Suprapubic skin (tissue), 4 donors: Measurements from ENCODE around the gene ARID1B. TPM values are rescaled to one million over a fixed set of nuclear protein-coding genes. Genes with fewer than 3 reads are reported as not detected.

Experiments used
- DNase-seq, 2 donors: peaks; one replicate each; pipeline ENCODE4 v3.0.0-alpha.2; 2019; ENCODE audit warnings: low spot score in 2 of 2
- H3K27ac ChIP-seq: fragments of 200-600 bp; sonication (generic); one replicate; pipeline ENCODE4 v1.5.1; 2019
- H3K27me3 ChIP-seq: fragments of 200-600 bp; sonication (generic); one replicate; pipeline ENCODE4 v1.5.1; 2019
- H3K36me3 ChIP-seq: fragments of 200-600 bp; sonication (generic); one replicate; pipeline ENCODE4 v1.5.1; 2019
- H3K4me1 ChIP-seq: fragments of 200-600 bp; sonication (generic); one replicate; pipeline ENCODE4 v1.5.1; 2019
- H3K4me3 ChIP-seq: fragments of 200-600 bp; sonication (generic); one replicate; pipeline ENCODE4 v1.5.1; 2019; ENCODE audit warnings: mild to moderate bottlenecking
- H3K9me3 ChIP-seq: fragments of 200-600 bp; sonication (generic); one replicate; pipeline ENCODE4 v1.5.1; 2019
- EP300 ChIP-seq: sonication (generic); formaldehyde crosslinking; IDR thresholded peaks from one replicate; pipeline ENCODE4 v1.6.1; 2017; ENCODE audit warnings: antibody characterized with exemption
- POLR2A ChIP-seq, 2 donors: fragments of 450-650 bp; IDR thresholded peaks; one replicate each; pipeline ENCODE4 v1.6.1; 2017; ENCODE audit warnings: antibody characterized with exemption in 2 of 2, mild to moderate bottlenecking in 2 of 2, moderate library complexity in 2 of 2
- POLR2AphosphoS5 ChIP-seq, 3 donors: sonication (generic); formaldehyde crosslinking; IDR thresholded peaks; one replicate each; pipeline ENCODE4 v1.6.1; 2017; ENCODE audit warnings: antibody characterized with exemption in 3 of 3
- WGBS: methylation state at CpG from one replicate; pipeline ENCODE4 v1.1.5; 2018; 5-methylcytosine and 5-hydroxymethylcytosine counted together
- total RNA-seq, 4 donors: library from RNA; depleted of rRNA; stranded (reverse); fragments of >200 nt; gene quantifications; one replicate each; pipeline ENCODE4 v1.1.0, GENCODE V29; 2016
- TF ChIP-seq, protein P1 (sequence below), 2 donors: fragments of 200-600 bp in 1 of 2; fragments of 450-650 bp in 1 of 2; sonication (generic) in 1 of 2; IDR thresholded peaks; one replicate each; pipeline ENCODE4 v1.5.1; 2016 to 2019; ENCODE audit warnings: antibody characterized with exemption in 2 of 2, mild to moderate bottlenecking in 1 of 2, moderate library complexity in 1 of 2

The ARID1B gene
- total RNA-seq, 4 donors from 2014 or later: 102 to 233 (median 129) TPM

- Histone ChIP-seq H3K36me3 (no peaks in the 10 kb centered on the region), H3K27ac (no peak overlapping the region), H3K9me3 (no peaks in the 10 kb centered on the region), H3K4me1 (peaks cover 58% of the 10 kb centered on the region), H3K27me3 (no peaks in the 10 kb centered on the region), H3K4me3 (no peak overlapping the region)
- DNase-seq: no peak
- TF ChIP-seq EP300: no peak
- WGBS: 90% methylated on average over 4 of the region's 4 CpGs
Measured at GRCh38 chr6:156878681-156879080, 101.5 kb downstream of the ARID1B start.

DNA sequence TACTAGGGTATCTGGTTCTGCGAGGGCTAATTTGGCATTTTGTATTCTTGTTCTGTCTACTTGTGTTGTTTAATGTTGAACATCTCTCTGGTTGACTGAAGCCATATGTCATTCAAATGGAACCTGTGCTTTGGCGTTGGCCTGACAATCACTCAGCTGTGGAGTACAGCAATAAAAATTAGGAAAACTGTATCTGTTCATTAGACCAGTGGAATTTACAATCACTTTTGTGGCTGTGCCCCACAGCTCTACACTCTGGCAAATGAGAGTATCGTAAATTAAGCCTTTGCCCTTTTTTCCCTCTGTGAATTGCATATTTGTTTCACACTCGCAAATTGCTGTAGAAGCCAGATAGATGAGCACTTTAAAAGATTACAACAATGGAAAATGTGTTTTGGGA, 102.0 kb downstream of the ARID1B start:
- no peak overlapping the region for H3K4me3 ChIP-seq
- no peak overlapping the region for H3K27ac ChIP-seq
- H3K27me3 ChIP-seq: no peaks in the 10 kb centered on the region
- H3K9me3 ChIP-seq: no peaks in the 10 kb centered on the region
- peaks cover 63% of the 10 kb centered on the region for H3K4me1 ChIP-seq
- no peak for TF ChIP-seq POLR2A (IDR thresholded peaks at IDR 0.05)
- no peak for TF ChIP-seq EP300
- TF ChIP-seq, protein P1, sequence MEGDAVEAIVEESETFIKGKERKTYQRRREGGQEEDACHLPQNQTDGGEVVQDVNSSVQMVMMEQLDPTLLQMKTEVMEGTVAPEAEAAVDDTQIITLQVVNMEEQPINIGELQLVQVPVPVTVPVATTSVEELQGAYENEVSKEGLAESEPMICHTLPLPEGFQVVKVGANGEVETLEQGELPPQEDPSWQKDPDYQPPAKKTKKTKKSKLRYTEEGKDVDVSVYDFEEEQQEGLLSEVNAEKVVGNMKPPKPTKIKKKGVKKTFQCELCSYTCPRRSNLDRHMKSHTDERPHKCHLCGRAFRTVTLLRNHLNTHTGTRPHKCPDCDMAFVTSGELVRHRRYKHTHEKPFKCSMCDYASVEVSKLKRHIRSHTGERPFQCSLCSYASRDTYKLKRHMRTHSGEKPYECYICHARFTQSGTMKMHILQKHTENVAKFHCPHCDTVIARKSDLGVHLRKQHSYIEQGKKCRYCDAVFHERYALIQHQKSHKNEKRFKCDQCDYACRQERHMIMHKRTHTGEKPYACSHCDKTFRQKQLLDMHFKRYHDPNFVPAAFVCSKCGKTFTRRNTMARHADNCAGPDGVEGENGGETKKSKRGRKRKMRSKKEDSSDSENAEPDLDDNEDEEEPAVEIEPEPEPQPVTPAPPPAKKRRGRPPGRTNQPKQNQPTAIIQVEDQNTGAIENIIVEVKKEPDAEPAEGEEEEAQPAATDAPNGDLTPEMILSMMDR (IDR thresholded peaks at IDR 0.05): no peak
- no peak for DNase-seq
- H3K36me3 ChIP-seq: no peaks in the 10 kb centered on the region
- 83% methylated on average over 4 of the region's 4 CpGs for WGBS

GRCh38 chr6:156879591-156879990, 102.4 kb downstream of the ARID1B start:
- H3K27ac ChIP-seq: no peak overlapping the region
- no peak overlapping the region for H3K4me3 ChIP-seq
- H3K36me3 ChIP-seq: no peaks in the 10 kb centered on the region
- no peaks in the 10 kb centered on the region for H3K9me3 ChIP-seq
- 80% methylated on average over 3 of the region's 3 CpGs for WGBS
- no peaks in the 10 kb centered on the region for H3K27me3 ChIP-seq
- DNase-seq: no peak
- TF ChIP-seq EP300 (no peak), POLR2A (IDR thresholded peaks at IDR 0.05) (no peak), POLR2AphosphoS5 (IDR thresholded peaks at IDR 0.05) (no peak)
- TF ChIP-seq, protein P1 (IDR thresholded peaks at IDR 0.05): no peak
- peaks cover 64% of the 10 kb centered on the region for H3K4me1 ChIP-seq

- H3K36me3 ChIP-seq: no peaks in the 10 kb centered on the region
- no peaks in the 10 kb centered on the region for H3K27me3 ChIP-seq
- peaks cover 64% of the 10 kb centered on the region for H3K4me1 ChIP-seq
- WGBS: 42% methylated on average over 3 of the region's 3 CpGs
- no peak overlapping the region for H3K4me3 ChIP-seq
- H3K27ac ChIP-seq: no peak overlapping the region
- no peak for DNase-seq
- H3K9me3 ChIP-seq: no peaks in the 10 kb centered on the region
- no peak for TF ChIP-seq POLR2AphosphoS5 (IDR thresholded peaks at IDR 0.05)
- no peak for TF ChIP-seq EP300
- TF ChIP-seq, protein P1 (IDR thresholded peaks at IDR 0.05): no peak
- TF ChIP-seq POLR2A (IDR thresholded peaks at IDR 0.05): no peak
Measured at GRCh38 chr6:156880913-156881312, 103.7 kb downstream of the ARID1B start.

DNA sequence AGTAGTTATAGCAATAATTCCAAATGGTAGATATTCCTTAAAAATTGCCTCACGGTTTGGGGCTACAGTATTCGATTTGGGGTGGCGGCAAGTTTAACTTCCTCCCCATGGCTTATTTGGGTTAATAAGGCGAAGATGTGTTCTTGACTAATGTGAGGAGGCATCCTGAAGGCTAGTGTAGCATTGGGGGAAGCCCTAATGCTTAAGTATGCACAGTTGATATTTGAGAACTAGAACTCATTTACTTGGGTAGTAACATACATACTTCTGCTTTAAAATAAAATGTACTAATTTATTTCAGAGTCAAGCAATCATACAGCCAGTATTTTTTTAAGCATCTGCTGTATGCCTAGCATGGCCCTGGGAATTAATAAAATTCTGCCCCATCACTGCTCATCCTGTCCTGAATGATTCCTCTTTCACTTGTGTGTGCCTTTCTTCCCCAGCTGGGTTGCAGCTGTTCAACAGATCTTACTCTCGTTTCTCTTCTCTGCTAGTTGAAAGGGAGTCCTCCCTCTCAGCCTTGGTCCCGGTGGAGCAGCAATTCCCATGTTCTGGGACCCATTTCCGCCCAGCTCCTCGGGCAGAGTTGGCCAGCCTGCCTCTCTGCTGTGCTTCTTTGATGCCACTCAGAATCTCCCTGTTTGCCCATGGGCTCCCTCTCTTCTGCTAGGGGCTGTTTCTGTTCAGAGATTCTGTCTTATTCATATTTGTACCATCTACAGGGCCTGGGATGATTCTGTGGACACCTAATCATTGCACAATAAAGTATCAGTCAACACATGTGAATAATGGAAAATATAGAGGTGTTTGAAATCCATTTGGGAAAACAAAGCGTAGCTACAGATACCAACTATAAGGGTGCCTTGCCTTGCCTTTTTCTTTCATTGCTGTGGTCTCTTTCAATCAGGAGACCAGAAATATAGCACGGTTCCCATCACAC, 104.8 kb downstream of the ARID1B start:
- H3K4me1 ChIP-seq: peaks cover 64% of the 10 kb centered on the region
- DNase-seq: no peak

More for the DNA sequence above, 104.8 kb downstream of the ARID1B start:
- no peaks in the 10 kb centered on the region for H3K9me3 ChIP-seq
- TF ChIP-seq POLR2A (IDR thresholded peaks at IDR 0.05) (no peak), EP300 (no peak), POLR2AphosphoS5 (IDR thresholded peaks at IDR 0.05) (no peak)
- TF ChIP-seq, protein P1 (IDR thresholded peaks at IDR 0.05): no peak
- no peak overlapping the region for H3K4me3 ChIP-seq
- H3K36me3 ChIP-seq: no peaks in the 10 kb centered on the region
- H3K27me3 ChIP-seq: no peaks in the 10 kb centered on the region
- WGBS: 77% methylated on average over 10 of the region's 10 CpGs
- no peak overlapping the region for H3K27ac ChIP-seq
